Measurements from ENCODE around the gene SEMA3D.
"Not testable (repeated sequence)": the region's sequence is repeated elsewhere in the genome, so short reads cannot be mapped to it uniquely, and the experiment has no call there.

Gene SEMA3D

DNA sequence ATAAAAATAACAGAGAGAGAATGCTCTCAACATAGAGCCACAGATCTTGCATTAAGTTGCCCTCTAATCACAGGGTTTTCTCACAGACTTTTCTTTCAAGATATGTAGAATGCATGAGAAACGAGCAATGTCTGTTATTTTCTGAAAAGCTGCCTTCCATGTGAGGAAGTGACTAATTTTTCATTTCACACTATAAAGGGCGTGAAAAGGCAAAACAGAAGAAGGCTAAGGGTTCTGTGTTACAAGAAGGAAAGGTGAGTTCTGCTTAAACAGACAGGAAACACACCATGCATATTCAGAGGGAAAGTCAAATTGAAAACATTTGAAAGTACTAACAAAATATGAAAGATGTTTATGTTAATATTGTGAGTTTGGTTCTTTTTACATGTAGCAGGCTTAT, 189.2 kb downstream of the SEMA3D start:
- no peak for DNase-seq (ENCODE audit: low read depth in 3 of 3)

DNA sequence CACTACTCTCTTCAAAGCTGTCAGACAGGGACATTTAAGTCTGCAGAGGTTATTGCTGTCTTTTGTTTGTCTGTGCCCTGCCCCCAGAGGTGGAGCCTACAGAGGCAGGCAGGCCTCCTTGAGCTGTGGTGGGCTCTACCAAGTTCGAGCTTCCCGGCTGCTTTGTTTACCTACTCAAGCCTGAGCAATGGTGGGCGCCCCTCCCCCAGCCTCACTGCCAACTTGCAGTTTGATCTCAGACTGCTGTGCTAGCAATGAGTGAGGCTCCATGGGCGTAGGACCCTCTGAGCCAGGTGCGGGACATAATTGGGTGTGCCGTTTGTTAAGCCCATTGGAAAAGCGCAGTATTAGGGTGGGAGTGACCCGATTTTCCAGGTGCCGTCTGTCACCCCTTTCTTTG, 193.9 kb downstream of the SEMA3D start:
- DNase-seq (ENCODE audit: low read depth in 3 of 3), result not testable (repeated sequence)

DNA sequence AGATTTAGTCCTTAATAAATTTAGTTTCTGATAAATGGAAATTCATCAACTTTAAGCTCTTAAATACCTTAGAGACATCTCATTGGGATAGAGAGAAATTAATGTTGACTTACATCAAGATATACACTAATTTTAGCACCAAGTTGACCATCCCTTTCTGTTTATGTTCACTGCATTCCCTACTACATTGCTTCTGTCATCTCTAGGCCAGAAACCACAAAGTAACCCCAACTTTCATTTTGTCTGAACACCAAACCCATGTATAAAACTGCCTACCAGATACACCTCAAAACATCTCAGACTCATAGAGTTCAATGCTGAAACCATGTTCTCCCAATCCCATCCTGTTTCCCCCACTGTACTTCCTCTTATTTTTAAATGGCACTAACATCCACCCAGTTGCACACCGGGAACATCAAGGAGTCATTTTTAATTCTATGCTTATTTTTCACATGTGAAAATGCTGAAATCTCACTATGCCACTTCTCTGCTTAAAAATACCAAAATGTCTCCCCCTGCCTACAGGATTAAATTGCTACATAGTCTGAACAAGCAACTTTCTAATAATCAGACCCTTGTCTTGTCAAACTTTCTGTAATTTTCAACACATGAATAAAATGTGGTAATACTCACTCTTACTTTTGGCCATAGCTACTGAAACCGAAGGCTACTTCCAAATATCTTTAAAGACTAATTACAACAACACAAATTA, 201.6 kb downstream of the SEMA3D start:
- no peak for DNase-seq (ENCODE audit: low read depth in 3 of 3)

- no peak for DNase-seq (ENCODE audit: low read depth in 3 of 3)
These were observed 204.7 kb downstream of the SEMA3D start for GRCh38 chr7:84982199-84982598.

DNA sequence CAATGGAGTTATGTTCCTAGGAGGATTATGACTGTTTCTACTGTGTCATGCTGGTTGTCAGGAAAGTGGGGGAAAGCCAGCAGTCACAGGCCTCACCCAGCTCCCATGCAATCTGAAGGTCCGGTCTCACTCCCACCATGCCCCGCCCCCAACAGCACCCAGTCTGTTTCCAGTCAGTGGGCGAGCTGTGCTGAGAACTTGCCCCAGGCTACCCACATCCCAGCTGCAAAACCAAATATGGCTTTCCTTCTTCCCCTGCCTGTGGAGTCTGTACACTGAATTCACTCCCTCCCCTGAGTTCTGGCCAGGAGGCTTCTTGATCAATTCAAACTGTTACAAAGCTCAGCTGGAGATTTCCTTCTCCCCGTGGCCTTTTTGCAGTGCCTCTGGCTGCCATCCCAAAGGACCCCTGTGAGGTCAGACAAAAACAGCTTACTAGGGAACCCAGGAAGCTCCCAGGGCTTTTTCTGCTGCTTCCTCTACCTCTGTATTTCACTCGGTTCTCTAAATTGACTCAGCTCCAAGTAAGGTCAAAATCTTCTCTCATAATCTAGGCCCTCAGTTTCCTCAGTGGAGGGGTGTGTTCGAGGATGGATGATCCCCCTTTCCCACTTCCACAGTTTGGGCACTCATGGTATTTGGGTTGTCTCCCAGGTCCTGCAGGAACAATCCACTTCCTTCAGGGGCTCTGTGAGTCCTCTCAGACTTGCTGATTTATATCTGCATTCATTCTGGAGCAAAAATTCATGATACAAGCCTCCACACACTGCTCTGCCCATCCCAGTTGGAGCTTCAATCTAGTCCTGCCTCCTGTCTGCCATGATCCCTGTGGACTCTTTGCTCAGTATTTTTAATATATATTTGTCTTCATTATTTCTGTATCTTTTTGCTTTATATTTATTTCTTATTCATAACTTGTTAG, 205.5 kb downstream of the SEMA3D start:
- DNase-seq (ENCODE audit: low read depth in 3 of 3), result no peak

DNA sequence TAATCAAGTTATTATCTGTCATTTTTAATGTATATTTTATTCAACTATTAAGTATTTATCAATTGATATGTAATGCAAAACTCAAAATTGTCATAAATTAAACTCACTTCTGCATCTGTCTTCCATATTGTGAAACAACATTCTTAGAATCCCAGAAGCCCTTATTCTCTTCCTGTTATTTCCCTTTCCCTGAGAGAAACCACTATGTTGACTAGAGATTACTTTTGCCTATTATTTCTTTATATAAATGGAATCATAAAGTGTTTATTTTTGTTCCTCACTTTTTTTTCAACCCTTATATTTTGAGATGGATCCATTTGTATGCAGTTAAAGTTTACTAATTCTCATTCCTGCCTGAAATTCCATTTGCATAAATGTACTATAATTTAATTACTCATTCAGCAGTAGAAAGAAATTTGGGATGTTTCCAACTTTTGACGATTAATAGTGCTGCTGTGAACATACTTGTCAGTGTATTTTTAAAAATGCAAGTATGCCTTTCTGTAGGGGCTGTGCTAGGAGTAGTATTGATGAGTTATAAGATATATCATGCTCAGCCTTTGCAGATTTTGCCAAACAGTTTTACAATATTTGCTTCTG, 211.2 kb downstream of the SEMA3D start:
- DNase-seq (ENCODE audit: low read depth in 3 of 3), result no peak

DNA sequence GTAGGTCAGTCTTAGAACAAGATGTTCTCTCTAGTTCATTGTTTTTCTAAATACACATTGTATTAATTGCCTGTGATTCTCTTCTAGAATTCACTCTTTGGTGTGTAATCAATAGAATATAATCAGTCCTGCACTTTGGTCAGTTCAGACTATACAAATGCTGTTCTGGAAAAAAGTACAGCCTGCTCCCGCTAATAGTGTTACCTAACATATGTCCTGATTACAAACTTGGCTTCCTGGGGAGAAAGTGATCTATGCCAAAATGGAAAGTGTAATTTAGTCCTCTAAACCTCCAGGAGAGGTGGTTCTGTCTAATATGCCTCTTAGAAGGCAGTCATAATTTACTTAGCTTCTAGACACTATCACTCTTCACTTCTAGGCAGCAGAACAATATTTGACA, 215.5 kb downstream of the SEMA3D start:
- no peak for DNase-seq (ENCODE audit: low read depth in 3 of 3)

GRCh38 chr7:84970670-84971069, 216.2 kb downstream of the SEMA3D start:
- DNase-seq (ENCODE audit: low read depth in 3 of 3), result no peak

DNA sequence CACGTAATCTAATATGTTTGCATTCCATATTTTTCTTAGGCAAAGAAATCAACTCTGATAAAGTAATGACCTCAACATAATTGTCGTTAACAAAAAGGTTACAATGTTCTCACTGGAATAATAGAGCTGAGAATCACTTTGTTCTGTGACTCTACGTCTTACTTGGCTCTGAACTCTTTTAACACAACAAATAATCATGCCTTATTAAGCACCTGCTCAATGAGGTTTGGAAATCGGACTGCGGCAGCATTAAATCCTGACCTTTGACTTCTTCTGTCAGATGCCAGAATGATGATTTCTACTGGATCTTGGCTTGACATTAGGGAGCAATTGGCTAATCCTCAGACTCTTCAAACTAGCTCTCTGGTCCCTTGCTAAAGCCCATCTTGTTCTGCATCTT, 233.6 kb downstream of the SEMA3D start:
- no peak for DNase-seq (ENCODE audit: low read depth in 3 of 3)

- no peak for DNase-seq (ENCODE audit: low read depth in 3 of 3)
These were observed 236.0 kb downstream of the SEMA3D start for GRCh38 chr7:84950836-84951235.

GRCh38 chr7:84949501-84949900, 237.4 kb downstream of the SEMA3D start:
- no peak for DNase-seq (ENCODE audit: low read depth in 3 of 3)

DNA sequence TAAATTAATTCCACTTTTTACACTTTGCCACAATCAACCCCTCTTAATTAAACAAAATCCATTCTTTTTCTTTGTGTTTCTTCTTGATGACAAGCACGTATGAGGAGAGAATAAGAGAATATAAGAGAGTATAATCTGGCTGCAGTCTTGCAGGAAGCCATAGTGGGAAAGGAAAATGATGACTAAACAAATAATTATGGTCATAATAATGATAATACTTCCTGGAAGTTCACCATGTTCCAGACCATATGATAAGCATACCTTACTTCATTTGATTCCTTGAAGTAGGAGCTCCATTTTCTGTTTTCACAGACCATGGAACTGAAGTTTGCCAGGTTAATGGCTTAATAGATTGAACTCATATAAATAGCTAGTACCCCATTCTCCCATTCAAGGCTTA, 237.8 kb downstream of the SEMA3D start:
- no peak for DNase-seq (ENCODE audit: low read depth in 3 of 3)

DNA sequence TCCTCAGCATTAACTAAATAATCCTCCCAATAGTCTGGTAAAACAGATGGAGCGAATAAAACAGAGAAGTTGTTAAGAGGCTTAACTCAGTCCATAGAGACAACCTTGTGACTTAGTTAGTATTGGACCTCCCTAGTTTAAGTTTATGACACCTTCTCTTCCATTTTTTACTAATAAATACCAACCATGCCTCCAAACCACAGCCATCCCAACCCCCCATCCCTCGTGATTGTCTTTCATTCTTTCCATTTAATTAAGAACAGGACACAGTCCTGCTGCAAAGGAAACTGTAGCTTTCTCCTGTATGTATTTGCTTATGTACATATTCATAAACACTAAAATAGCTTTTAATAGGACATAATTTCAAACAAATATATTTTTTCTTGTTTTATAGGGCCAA, 238.2 kb downstream of the SEMA3D start:
- DNase-seq (ENCODE audit: low read depth in 3 of 3), result no peak

GRCh38 chr7:84946549-84946948, 240.3 kb downstream of the SEMA3D start:
- DNase-seq (ENCODE audit: low read depth in 3 of 3), result no peak

All from stimulated activated CD4-positive, alpha-beta T cell treated with anti-CD3 and anti-CD28 coated beads, TNF-alpha, amount 100 ng/mL, for 4 hours (primary cell).